GM19467 (cell line): ENCODE data around the gene AR.

Experiments used
- ATAC-seq: cut with Tn5 transposase; IDR thresholded peaks from one replicate; pipeline ENCODE4 v1.9.1; 2021; ENCODE audit warnings: mild to moderate bottlenecking, moderate library complexity; ENCODE audit not compliant: unreplicated experiment

Gene AR

DNA sequence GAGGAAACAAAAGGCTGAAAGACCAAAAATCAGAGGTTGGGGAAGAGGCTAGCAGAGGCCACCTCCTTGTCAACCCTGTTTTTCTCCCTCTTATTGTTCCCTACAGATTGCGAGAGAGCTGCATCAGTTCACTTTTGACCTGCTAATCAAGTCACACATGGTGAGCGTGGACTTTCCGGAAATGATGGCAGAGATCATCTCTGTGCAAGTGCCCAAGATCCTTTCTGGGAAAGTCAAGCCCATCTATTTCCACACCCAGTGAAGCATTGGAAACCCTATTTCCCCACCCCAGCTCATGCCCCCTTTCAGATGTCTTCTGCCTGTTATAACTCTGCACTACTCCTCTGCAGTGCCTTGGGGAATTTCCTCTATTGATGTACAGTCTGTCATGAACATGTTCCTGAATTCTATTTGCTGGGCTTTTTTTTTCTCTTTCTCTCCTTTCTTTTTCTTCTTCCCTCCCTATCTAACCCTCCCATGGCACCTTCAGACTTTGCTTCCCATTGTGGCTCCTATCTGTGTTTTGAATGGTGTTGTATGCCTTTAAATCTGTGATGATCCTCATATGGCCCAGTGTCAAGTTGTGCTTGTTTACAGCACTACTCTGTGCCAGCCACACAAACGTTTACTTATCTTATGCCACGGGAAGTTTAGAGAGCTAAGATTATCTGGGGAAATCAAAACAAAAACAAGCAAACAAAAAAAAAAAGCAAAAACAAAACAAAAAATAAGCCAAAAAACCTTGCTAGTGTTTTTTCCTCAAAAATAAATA is 179.9 kb downstream of the AR start:
- no peak for ATAC-seq

DNA sequence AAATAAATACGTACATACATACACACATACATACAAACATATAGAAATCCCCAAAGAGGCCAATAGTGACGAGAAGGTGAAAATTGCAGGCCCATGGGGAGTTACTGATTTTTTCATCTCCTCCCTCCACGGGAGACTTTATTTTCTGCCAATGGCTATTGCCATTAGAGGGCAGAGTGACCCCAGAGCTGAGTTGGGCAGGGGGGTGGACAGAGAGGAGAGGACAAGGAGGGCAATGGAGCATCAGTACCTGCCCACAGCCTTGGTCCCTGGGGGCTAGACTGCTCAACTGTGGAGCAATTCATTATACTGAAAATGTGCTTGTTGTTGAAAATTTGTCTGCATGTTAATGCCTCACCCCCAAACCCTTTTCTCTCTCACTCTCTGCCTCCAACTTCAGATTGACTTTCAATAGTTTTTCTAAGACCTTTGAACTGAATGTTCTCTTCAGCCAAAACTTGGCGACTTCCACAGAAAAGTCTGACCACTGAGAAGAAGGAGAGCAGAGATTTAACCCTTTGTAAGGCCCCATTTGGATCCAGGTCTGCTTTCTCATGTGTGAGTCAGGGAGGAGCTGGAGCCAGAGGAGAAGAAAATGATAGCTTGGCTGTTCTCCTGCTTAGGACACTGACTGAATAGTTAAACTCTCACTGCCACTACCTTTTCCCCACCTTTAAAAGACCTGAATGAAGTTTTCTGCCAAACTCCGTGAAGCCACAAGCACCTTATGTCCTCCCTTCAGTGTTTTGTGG is 180.7 kb downstream of the AR start:
- ATAC-seq = no peak

DNA sequence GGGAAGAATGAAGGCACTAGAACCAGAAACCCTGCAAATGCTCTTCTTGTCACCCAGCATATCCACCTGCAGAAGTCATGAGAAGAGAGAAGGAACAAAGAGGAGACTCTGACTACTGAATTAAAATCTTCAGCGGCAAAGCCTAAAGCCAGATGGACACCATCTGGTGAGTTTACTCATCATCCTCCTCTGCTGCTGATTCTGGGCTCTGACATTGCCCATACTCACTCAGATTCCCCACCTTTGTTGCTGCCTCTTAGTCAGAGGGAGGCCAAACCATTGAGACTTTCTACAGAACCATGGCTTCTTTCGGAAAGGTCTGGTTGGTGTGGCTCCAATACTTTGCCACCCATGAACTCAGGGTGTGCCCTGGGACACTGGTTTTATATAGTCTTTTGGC is 181.7 kb downstream of the AR start:
- ATAC-seq = no peak

- no peak for ATAC-seq
Measured at GRCh38 chrX:67726018-67726417, 182.2 kb downstream of the AR start.

DNA sequence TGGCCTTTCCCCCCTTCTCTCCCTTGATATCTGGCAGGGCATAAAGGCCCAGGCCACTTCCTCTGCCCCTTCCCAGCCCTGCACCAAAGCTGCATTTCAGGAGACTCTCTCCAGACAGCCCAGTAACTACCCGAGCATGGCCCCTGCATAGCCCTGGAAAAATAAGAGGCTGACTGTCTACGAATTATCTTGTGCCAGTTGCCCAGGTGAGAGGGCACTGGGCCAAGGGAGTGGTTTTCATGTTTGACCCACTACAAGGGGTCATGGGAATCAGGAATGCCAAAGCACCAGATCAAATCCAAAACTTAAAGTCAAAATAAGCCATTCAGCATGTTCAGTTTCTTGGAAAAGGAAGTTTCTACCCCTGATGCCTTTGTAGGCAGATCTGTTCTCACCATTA is 183.8 kb downstream of the AR start:
- no peak for ATAC-seq

GRCh38 chrX:67730296-67730695 is 186.5 kb downstream of the AR start:
- ATAC-seq = no peak

- no peak for ATAC-seq
Measured at GRCh38 chrX:67731061-67731460, 187.2 kb downstream of the AR start.

- no peak for ATAC-seq
Measured at GRCh38 chrX:67732864-67733263, 189.0 kb downstream of the AR start.

- no peak for ATAC-seq
Measured at GRCh38 chrX:67734111-67734753, 190.4 kb downstream of the AR start.

- no peak for ATAC-seq
Measured at GRCh38 chrX:67749536-67749935, 205.7 kb downstream of the AR start.

GRCh38 chrX:67750694-67751093 is 206.9 kb downstream of the AR start:
- ATAC-seq = no peak

DNA sequence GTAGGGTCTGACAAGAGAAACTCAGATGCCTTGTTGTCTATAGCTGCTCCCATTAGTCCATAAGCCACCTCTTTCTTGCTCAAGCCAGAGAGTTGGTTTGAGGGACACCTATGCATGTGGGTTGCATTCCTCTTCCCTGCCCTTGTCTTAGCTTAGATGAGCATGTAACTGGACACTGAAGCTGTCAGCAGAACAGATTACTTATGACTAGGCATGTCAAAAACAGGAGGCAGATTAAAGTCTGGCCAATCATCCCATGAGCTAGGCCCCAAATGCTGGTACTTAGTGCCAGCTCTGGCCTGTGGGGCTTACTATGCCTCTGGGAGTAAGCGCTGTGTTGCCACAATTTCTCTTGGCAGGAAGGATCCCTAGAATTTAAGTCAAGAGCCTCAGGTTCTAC is 215.2 kb downstream of the AR start:
- ATAC-seq = no peak

DNA sequence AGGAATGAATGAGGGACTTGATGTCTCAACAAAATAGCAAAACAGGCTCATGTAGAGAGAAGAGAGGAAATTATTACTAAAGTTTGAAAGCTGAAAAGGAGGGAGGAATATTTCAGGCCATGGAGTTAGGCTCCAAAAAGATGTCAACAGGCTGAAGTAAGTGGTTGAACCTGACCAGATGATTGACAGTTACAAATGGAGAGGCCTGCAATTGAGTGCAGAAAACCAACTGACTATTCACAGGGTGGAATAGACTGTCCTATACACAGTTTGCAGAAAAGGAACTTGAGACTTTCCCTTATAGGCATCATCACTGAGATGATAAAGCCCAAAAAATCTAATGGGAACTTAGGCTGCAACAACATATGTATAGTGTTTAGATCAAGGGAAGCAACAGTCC is 233.3 kb downstream of the AR start:
- ATAC-seq = no peak

DNA sequence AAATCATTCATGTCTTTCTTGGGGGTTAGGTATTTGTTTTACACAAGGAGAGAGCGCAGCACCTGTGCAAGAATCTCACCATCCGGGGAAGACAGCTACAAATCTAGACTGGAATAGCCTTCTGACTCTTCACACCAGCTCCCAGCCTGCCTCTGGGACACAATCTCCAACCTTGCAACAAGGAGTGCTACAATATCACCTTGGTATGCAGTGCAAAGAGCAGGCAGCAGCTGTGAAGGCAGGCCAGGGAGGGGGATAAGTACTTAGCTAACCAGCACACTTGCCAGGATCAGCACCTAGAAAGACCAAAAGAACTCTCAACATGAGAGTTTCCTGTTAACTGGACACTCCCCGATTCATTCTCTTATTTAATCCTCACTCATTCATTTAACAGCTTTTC is 235.3 kb downstream of the AR start:
- ATAC-seq = no peak
